ENCODE measurements around the gene ZBTB12. TPM values are rescaled to one million over a fixed set of nuclear protein-coding genes. Genes with fewer than 3 reads are reported as not detected.

The ZBTB12 gene
- total and polyA plus RNA-seq, 2 of the 13 experiments (the other 11 are each of a cell fraction or from before 2014, with no cell fraction given), result 4.8 to 6.0 TPM

DNA sequence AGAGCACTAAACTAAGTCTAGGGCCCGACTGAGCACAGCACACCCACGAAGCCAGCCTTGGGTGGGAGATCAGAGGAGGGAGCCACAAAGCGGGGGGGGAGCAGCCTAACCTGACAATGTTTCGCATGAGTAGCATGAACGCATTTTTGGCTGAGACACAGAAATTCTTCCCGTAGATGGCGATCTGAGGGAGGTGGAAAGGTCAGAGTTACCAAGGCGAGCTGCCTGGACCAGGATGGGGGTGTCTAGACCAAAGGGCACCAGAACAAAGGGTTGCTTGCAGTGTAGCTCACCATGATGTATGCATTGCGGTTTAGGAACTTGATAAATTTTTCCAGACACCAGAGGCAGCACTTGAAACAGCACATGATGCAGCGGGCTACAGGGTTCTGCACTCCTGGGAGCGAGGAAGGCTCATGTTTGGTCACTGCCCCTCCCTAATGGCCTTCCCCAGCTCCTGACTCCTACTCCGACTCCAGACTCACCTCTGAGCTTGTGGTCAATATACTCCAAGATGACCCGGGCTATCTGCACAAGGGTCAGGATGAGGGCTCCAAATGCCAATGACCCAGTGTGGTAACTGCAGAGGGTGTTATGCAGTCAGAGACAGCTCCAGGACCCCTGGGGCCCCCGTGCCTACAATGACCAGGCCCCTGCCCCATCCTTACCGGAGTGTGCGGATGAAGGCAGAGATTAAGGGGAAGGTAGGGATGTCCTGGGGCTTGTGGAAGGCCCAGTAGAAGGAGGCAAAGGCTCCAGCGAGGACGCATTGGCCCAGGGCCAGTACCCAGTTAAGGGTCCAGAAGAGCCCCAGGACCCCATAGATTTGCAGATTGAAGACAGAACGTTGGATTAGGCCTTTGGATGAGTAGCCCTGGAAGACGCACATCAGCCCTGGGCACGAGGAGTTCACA is 36.4 kb downstream of the ZBTB12 start (continued):
- TF ChIP-seq ZSCAN30 (CRISPR knock-in tag; IDR thresholded peaks at IDR 0.05), result no peak; the same call in 1 of the 2 replicates
- TF ChIP-seq ELF1 (CRISPR knock-in tag; IDR thresholded peaks at IDR 0.05), result peak; percentile 32
- TF ChIP-seq, protein P1, sequence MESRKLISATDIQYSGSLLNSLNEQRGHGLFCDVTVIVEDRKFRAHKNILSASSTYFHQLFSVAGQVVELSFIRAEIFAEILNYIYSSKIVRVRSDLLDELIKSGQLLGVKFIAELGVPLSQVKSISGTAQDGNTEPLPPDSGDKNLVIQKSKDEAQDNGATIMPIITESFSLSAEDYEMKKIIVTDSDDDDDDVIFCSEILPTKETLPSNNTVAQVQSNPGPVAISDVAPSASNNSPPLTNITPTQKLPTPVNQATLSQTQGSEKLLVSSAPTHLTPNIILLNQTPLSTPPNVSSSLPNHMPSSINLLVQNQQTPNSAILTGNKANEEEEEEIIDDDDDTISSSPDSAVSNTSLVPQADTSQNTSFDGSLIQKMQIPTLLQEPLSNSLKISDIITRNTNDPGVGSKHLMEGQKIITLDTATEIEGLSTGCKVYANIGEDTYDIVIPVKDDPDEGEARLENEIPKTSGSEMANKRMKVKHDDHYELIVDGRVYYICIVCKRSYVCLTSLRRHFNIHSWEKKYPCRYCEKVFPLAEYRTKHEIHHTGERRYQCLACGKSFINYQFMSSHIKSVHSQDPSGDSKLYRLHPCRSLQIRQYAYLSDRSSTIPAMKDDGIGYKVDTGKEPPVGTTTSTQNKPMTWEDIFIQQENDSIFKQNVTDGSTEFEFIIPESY (CRISPR knock-in tag; IDR thresholded peaks at IDR 0.05), result peak; percentile 41
- TF ChIP-seq HOXA5 (CRISPR knock-in tag; IDR thresholded peaks at IDR 0.05), result peak; percentile 83
- TF ChIP-seq, protein P2, sequence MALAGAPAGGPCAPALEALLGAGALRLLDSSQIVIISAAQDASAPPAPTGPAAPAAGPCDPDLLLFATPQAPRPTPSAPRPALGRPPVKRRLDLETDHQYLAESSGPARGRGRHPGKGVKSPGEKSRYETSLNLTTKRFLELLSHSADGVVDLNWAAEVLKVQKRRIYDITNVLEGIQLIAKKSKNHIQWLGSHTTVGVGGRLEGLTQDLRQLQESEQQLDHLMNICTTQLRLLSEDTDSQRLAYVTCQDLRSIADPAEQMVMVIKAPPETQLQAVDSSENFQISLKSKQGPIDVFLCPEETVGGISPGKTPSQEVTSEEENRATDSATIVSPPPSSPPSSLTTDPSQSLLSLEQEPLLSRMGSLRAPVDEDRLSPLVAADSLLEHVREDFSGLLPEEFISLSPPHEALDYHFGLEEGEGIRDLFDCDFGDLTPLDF (CRISPR knock-in tag; IDR thresholded peaks at IDR 0.05), result no peak
- peak; percentile 78 for TF ChIP-seq RBM39 (IDR thresholded peaks at IDR 0.05; ENCODE audit: low read depth, low read length, poor library complexity, severe bottlenecking)
- TF ChIP-seq THAP9 (CRISPR knock-in tag; IDR thresholded peaks at IDR 0.05; ENCODE audit: borderline replicate concordance), result peak; percentile 20; the same call in 1 of the 2 replicates
- TF ChIP-seq NR2F1 (CRISPR knock-in tag; IDR thresholded peaks at IDR 0.05), result peak; percentile 95
- no peak for TF ChIP-seq MTA3 (CRISPR knock-in tag; IDR thresholded peaks at IDR 0.05)
- TF ChIP-seq ZNF572 (CRISPR knock-in tag; IDR thresholded peaks at IDR 0.05), result no peak
- TF ChIP-seq ZEB1 (IDR thresholded peaks at IDR 0.05; ENCODE audit: insufficient replicate concordance, low read depth), result peak; percentile 51
- TF ChIP-seq ZNF230 (CRISPR knock-in tag; IDR thresholded peaks at IDR 0.05), result peak; percentile 87
- no peak; the same call in none of the 2 replicates for TF ChIP-seq ZIK1 (CRISPR knock-in tag; IDR thresholded peaks at IDR 0.05; ENCODE audit: borderline replicate concordance, low read depth)
- TF ChIP-seq CEBPZ (IDR thresholded peaks at IDR 0.05; ENCODE audit: low read length), result no peak
- TF ChIP-seq RCOR2 (CRISPR knock-in tag; IDR thresholded peaks at IDR 0.05), result peak; percentile 64; the same call in 1 of the 2 replicates
- TF ChIP-seq, protein P3, sequence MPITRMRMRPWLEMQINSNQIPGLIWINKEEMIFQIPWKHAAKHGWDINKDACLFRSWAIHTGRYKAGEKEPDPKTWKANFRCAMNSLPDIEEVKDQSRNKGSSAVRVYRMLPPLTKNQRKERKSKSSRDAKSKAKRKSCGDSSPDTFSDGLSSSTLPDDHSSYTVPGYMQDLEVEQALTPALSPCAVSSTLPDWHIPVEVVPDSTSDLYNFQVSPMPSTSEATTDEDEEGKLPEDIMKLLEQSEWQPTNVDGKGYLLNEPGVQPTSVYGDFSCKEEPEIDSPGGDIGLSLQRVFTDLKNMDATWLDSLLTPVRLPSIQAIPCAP (CRISPR knock-in tag; IDR thresholded peaks at IDR 0.05; ENCODE audit: low read depth), result no peak
- peak; percentile 68 for TF ChIP-seq ZNF883 (CRISPR knock-in tag; IDR thresholded peaks at IDR 0.05; ENCODE audit: not compliant biosample characterization)

Measured in HepG2 (cell line).